GM23338 (cell line): ENCODE results near the gene ULBP2. TPM values are rescaled to one million over a fixed set of nuclear protein-coding genes. Genes with fewer than 3 reads are reported as not detected.
"Not testable (repeated sequence)": the region's sequence is repeated elsewhere in the genome, so short reads cannot be mapped to it uniquely, and the experiment has no call there.

Experiments used
- ATAC-seq: fragments of 200-7000 bp; cut with Tn5 transposase; 3 replicates; pipeline ENCODE4 v1.9.1; 2020
- DNase-seq: peaks from one replicate; pipeline ENCODE4 v3.0.0-alpha.2; 2015; ENCODE audit warnings: low spot score
- H2AFZ ChIP-seq: fragments of 200-600 bp; sonication (generic); 2 replicates; pipeline ENCODE4 v1.8.0; 2016; ENCODE audit warnings: antibody characterized with exemption, mild to moderate bottlenecking, moderate library complexity
- H3F3A ChIP-seq: fragments of 200-600 bp; sonication (generic); replicated peaks from 2 replicates; pipeline ENCODE4 v1.8.0; 2017; ENCODE audit warnings: antibody characterized with exemption, mixed run types, low read depth
- H3K27ac ChIP-seq: fragments of 200-600 bp; sonication (generic); 2 replicates; pipeline ENCODE4 v1.6.1; 2016; ENCODE audit warnings: low read depth
- H3K27me3 ChIP-seq: fragments of 200-600 bp; sonication (generic); 2 replicates; pipeline ENCODE4 v1.8.0; 2016; ENCODE audit warnings: mild to moderate bottlenecking, mixed run types, moderate library complexity; ENCODE audit not compliant: insufficient read depth
- H3K36me3 ChIP-seq: fragments of 200-600 bp; sonication (generic); 2 replicates; pipeline ENCODE4 v1.8.0; 2016; ENCODE audit warnings: mild to moderate bottlenecking; ENCODE audit not compliant: insufficient read depth
- H3K4me1 ChIP-seq: fragments of 200-600 bp; sonication (generic); 2 replicates; pipeline ENCODE4 v1.8.0; 2016; ENCODE audit warnings: mild to moderate bottlenecking, moderate library complexity; ENCODE audit not compliant: insufficient read depth
- H3K4me2 ChIP-seq: fragments of 200-600 bp; sonication (generic); 2 replicates; pipeline ENCODE4 v1.7.1; 2017; ENCODE audit warnings: mixed run types
- H3K4me3 ChIP-seq: fragments of 200-600 bp; sonication (generic); 2 replicates; pipeline ENCODE4 v1.6.1; 2016; ENCODE audit warnings: mixed run types
- H3K79me2 ChIP-seq: fragments of 200-600 bp; sonication (generic); replicated peaks from 2 replicates; pipeline ENCODE4 v1.8.0; 2017; ENCODE audit warnings: mild to moderate bottlenecking; ENCODE audit not compliant: insufficient read depth
- H3K9me2 ChIP-seq: fragments of 200-600 bp; sonication (generic); 2 replicates; pipeline ENCODE4 v1.8.0; 2017; ENCODE audit not compliant: insufficient read depth
- H4K20me1 ChIP-seq: fragments of 200-600 bp; sonication (generic); replicated peaks from 2 replicates; pipeline ENCODE4 v1.8.0; 2017; ENCODE audit warnings: mild to moderate bottlenecking; ENCODE audit not compliant: insufficient read depth
- H3K27ac Mint-ChIP-seq: 2 replicates; pipeline ENCODE4 v1.8.0; 2020; ENCODE audit warnings: inconsistent platforms, mild to moderate bottlenecking, moderate library complexity, mixed read lengths
- H3K27me3 Mint-ChIP-seq: 3 replicates; pipeline ENCODE4 v1.8.0; 2022; ENCODE audit warnings: low read depth, mild to moderate bottlenecking, moderate library complexity, mixed read lengths, inconsistent platforms; ENCODE audit not compliant: insufficient read depth, poor library complexity
- H3K36me3 Mint-ChIP-seq: 3 replicates; pipeline ENCODE4 v1.8.0; 2021; ENCODE audit warnings: low read depth, mild to moderate bottlenecking, inconsistent platforms, moderate library complexity, mixed read lengths
- H3K4me1 Mint-ChIP-seq: 3 replicates; pipeline ENCODE4 v1.8.0; 2020; ENCODE audit warnings: mild to moderate bottlenecking, inconsistent platforms, mixed read lengths
- H3K4me3 Mint-ChIP-seq: 3 replicates; pipeline ENCODE4 v1.8.0; 2021; ENCODE audit warnings: moderate library complexity, mild to moderate bottlenecking, inconsistent platforms, mixed read lengths
- H3K9me3 Mint-ChIP-seq: 3 replicates; pipeline ENCODE4 v1.8.0; 2020; ENCODE audit warnings: moderate library complexity, mild to moderate bottlenecking, inconsistent platforms, mixed read lengths
- CREB1 ChIP-seq: fragments of 250-450 bp; sonication (Bioruptor Pico); IDR thresholded peaks from 2 replicates; pipeline ENCODE4 v1.5.0; 2020; ENCODE audit warnings: low read depth, mild to moderate bottlenecking, moderate library complexity
- EZH2 ChIP-seq: fragments of 200-600 bp; sonication (generic); IDR thresholded peaks from one replicate; pipeline ENCODE4 v1.8.0; 2017; ENCODE audit warnings: antibody characterized with exemption, mild to moderate bottlenecking, low read depth; ENCODE audit not compliant: unreplicated experiment
- EZH2phosphoT487 ChIP-seq: fragments of 200-600 bp; sonication (generic); IDR thresholded peaks from one replicate; pipeline ENCODE4 v1.8.1; 2018; ENCODE audit warnings: antibody characterized with exemption; ENCODE audit not compliant: unreplicated experiment
- JUNB ChIP-seq: IDR thresholded peaks from one replicate; pipeline ENCODE4 v1.6.1; 2016; ENCODE audit warnings: antibody characterized with exemption; ENCODE audit not compliant: unreplicated experiment
- NANOG ChIP-seq: IDR thresholded peaks from 2 replicates; pipeline ENCODE4 v1.6.1; 2016; ENCODE audit warnings: antibody characterized with exemption, borderline replicate concordance
- POLR2AphosphoS5 ChIP-seq: IDR thresholded peaks from 2 replicates; pipeline ENCODE4 v1.6.1; 2016; ENCODE audit warnings: antibody characterized with exemption, low read depth
- STAT1 ChIP-seq: IDR thresholded peaks from one replicate; pipeline ENCODE4 v1.6.1; 2016; ENCODE audit warnings: antibody characterized with exemption; ENCODE audit not compliant: unreplicated experiment
- ZNF114 ChIP-seq: fragments of 250-450 bp; sonication (Bioruptor Pico); IDR thresholded peaks from 2 replicates; pipeline ENCODE4 v1.5.0; 2020; ENCODE audit warnings: mild to moderate bottlenecking, moderate library complexity
- ZNF331 ChIP-seq: fragments of 250-450 bp; sonication (Bioruptor Pico); IDR thresholded peaks from 2 replicates; pipeline ENCODE4 v1.5.0; 2020; ENCODE audit warnings: low read depth, mild to moderate bottlenecking, moderate library complexity
- polyA plus RNA-seq: library from polyadenylated mRNA; unstranded; fragments of >200 nt; fragmentation: Nextera tagmentation; extraction: Ambion mirVana; gene quantifications from 2 replicates; pipeline ENCODE4 v1.2.1, GENCODE V29; 2016
- total RNA-seq: library from RNA; depleted of rRNA; stranded (reverse); fragments of >200 nt; shearing (Covaris generic); gene quantifications from 2 replicates; pipeline ENCODE4 v1.2.3, GENCODE V29; 2014
- TF ChIP-seq, protein P1 (sequence below): IDR thresholded peaks from 2 replicates; pipeline ENCODE4 v1.6.1; 2016; ENCODE audit warnings: antibody characterized with exemption

ULBP2 gene
- total and polyA plus RNA-seq, 2 experiments from 2014 or later = not detected

DNA sequence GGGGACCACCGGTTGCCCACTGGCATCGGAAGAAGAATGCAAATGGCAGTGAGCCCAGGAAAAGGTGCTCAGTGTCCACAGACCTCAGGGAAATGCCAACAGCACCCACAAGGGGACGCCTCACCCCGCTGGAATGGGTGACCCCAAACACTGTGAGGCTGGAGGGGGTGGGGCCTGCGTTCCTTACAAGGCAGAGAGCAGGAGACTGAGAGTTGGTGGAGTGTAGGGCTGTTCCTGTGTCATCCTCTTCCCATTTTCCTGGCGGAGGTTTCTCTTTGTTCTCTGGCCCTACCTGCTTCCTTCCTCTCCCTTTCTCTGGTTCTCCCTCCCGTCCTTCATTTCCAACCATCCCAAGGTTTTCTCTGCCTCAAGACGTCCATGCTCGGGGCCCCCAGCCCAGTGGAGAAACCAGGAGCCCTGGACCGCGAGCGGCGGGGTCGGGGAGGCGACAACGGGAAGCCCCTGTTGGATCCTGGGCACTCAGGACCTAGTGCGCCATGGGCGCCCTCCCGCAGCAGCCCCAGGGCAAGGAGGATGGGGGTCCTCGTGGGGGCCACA is 3.7 kb upstream of the ULBP2 start:
- Histone ChIP-seq H3K4me2 (peak overlapping the region; percentile 84), H2AFZ (peak overlapping the region; percentile 88), H3K4me3 (peak overlapping the region; percentile 57), H3K27me3 (peaks cover 94% of the 10 kb centered on the region)
- H3K27ac Mint-ChIP-seq, H3F3A ChIP-seq, H3K36me3 ChIP-seq, H3K27ac ChIP-seq, H3K79me2 ChIP-seq, H3K4me1 ChIP-seq, H3K9me2 ChIP-seq, DNase-seq, H4K20me1 ChIP-seq, H3K9me3 Mint-ChIP-seq, H3K36me3 Mint-ChIP-seq: not testable (repeated sequence)
- peaks cover 89% of the 10 kb centered on the region for H3K27me3 Mint-ChIP-seq
- ATAC-seq = peak; percentile 83
- peak; percentile 87 for TF ChIP-seq EZH2
- peak overlapping the region; percentile 72 for H3K4me3 Mint-ChIP-seq
- H3K4me1 Mint-ChIP-seq = peaks cover 11% of the 10 kb centered on the region

DNA sequence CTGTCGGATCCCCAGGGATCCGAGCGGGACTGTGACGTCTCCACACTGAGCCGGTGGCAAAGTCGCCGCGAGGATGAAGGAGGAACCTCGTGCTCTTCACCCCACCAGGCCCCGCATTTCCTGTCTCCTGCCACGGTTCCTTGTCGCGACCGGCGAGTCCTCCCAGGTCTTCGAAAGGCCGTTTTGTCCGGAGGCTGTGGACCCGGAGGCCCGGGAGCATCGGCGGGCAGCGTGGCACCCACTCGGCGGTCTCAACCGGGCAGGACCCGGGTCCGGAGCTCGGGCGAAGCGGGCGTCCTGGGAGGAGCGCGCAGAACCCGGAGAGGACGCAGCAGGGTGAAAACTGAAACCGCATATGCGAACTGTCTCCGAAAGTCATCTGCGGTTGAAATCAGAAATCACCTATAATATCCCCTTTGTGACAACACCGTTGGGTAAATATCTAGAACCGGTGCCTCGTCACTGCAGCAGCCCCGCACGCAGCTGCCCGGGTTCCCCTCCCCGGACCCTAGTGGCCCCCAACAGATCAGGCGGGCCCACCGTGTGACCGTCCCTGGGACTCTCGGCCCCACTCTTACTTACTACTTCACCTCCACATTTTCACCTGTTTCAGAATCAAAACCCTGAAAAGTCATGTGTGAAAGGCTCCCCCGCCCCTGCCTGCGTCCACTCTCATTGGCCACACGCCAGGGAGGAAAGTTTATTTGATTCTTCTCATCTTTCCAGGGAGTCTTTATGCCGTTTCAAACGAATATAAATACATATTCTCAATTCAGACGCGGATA is 3.1 kb upstream of the ULBP2 start:
- Histone ChIP-seq H3K27ac (no peak overlapping the region), H4K20me1 (no peaks in the 10 kb centered on the region; the same call in 1 of the 2 replicates), H3K4me1 (peaks cover 8% of the 10 kb centered on the region; the same call in 1 of the 2 replicates), H3K4me2 (peak overlapping the region; percentile 84), H3K27me3 (peaks cover 94% of the 10 kb centered on the region), H3K36me3 (no peaks in the 10 kb centered on the region), H3K4me3 (peak overlapping the region; percentile 57), H3K79me2 (no peaks in the 10 kb centered on the region), H2AFZ (peak overlapping the region; percentile 88), H3F3A (no peaks in the 10 kb centered on the region), H3K9me2 (no peaks in the 10 kb centered on the region)
- Mint-ChIP-seq H3K27ac (no peak overlapping the region), H3K4me3 (peak overlapping the region; percentile 72), H3K36me3 (no peaks in the 10 kb centered on the region; the same call in 2 of the 3 replicates), H3K4me1 (peaks cover 11% of the 10 kb centered on the region), H3K27me3 (peaks cover 96% of the 10 kb centered on the region), H3K9me3 (peaks cover 2% of the 10 kb centered on the region)
- DNase-seq (no peak), ATAC-seq (no peak; the same call in 1 of the 3 replicates)
- TF ChIP-seq JUNB (no peak), POLR2AphosphoS5 (no peak), EZH2phosphoT487 (peak; percentile 94), STAT1 (no peak), ZNF331 (CRISPR knock-in tag) (no peak), NANOG (no peak), ZNF114 (no peak), CREB1 (CRISPR knock-in tag) (no peak), EZH2 (peak; percentile 96)
- TF ChIP-seq, protein P1, sequence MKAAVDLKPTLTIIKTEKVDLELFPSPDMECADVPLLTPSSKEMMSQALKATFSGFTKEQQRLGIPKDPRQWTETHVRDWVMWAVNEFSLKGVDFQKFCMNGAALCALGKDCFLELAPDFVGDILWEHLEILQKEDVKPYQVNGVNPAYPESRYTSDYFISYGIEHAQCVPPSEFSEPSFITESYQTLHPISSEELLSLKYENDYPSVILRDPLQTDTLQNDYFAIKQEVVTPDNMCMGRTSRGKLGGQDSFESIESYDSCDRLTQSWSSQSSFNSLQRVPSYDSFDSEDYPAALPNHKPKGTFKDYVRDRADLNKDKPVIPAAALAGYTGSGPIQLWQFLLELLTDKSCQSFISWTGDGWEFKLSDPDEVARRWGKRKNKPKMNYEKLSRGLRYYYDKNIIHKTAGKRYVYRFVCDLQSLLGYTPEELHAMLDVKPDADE = no peak
